ENCODE results near the gene PROX2. TPM values are rescaled to one million over a fixed set of nuclear protein-coding genes. Genes with fewer than 3 reads are reported as not detected.
A peak's percentile ranks its signal among the peaks of the same experiment; 100 is the strongest.

The PROX2 gene
- polyA plus RNA-seq, 1 donor (not counting 4 experiments of a cell fraction or from before 2014, with no cell fraction given), result not detected

DNA sequence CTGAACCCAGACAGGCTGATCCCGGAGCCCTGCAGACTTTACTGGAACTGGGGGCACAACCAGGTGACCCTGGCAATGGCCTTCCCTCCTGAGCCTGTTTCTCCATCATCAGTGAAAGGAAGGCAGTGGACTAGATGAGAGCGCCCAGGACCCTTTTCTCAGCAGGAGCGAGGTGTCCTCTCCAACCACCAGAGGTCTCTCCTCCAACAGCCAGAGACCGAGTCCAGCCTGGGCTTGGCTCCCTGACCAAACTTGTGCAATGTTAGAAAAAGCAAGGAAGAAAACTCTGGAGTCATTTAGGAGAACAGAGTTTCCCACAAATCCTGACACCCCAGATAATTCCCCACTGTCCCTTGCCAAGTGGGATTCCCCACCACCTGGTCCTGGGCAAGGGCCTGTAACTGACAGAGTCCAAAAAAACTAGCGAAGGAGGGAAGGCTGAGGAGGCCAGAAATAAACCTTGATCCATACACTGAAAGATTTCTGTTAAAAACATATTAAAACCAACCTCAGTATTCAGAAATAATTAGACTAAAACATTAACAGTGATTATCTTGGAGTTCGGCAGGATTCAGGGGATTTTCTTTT is 38.1 kb upstream of the PROX2 start:
- no peak overlapping the region for H3K27ac ChIP-seq (ENCODE audit: control insufficient read depth, insufficient read depth, low read length)

GRCh38 chr14:74913393-74913910 is 37.5 kb upstream of the PROX2 start:
- Histone ChIP-seq H3K27ac (ENCODE audit: control insufficient read depth, insufficient read depth, low read length) (no peak overlapping the region), H3K4me1 (ENCODE audit: control insufficient read depth, extremely low read depth, insufficient read depth, low read length) (peaks cover 13% of the 10 kb centered on the region), H2AFZ (ENCODE audit: control insufficient read depth, low read length) (no peak overlapping the region), H3K27me3 (ENCODE audit: control insufficient read depth, extremely low read depth, insufficient read depth, low read length) (no peaks in the 10 kb centered on the region), H4K20me1 (ENCODE audit: control insufficient read depth, extremely low read depth, insufficient read depth, low read length) (no peaks in the 10 kb centered on the region), H3K9me3 (ENCODE audit: control insufficient read depth, low read depth, low read length) (no peaks in the 10 kb centered on the region), H3K4me2 (ENCODE audit: control insufficient read depth, extremely low read depth, insufficient read depth, low read depth, low read length) (no peak overlapping the region), H3K9me1 (ENCODE audit: control insufficient read depth, extremely low read depth, insufficient read depth, low read length) (no peaks in the 10 kb centered on the region), H3K9ac (ENCODE audit: control insufficient read depth, extremely low read depth, insufficient read depth, low read length) (no peak overlapping the region), H3K4me3 (ENCODE audit: control insufficient read depth in 2 of 3, extremely low read depth in 1 of 3, insufficient read depth in 2 of 3, low read depth in 1 of 3, low read length in 3 of 3) (no peak overlapping the region), H3K36me3 (ENCODE audit: control insufficient read depth in 2 of 2, extremely low read depth in 1 of 2, insufficient read depth in 2 of 2, low read length in 2 of 2) (no peaks in the 10 kb centered on the region), H3K79me2 (ENCODE audit: control insufficient read depth, insufficient read depth, low read length) (no peaks in the 10 kb centered on the region)
- dilution Hi-C loops (cut with MboI; ENCODE audit: extremely low pct_ligation_motif_present, low sequenced_read_pairs), result no loop called here
- TF ChIP-seq EZH2 (IDR thresholded peaks at IDR 0.05; ENCODE audit: low read length), result no peak
- TF ChIP-seq, protein P1, sequence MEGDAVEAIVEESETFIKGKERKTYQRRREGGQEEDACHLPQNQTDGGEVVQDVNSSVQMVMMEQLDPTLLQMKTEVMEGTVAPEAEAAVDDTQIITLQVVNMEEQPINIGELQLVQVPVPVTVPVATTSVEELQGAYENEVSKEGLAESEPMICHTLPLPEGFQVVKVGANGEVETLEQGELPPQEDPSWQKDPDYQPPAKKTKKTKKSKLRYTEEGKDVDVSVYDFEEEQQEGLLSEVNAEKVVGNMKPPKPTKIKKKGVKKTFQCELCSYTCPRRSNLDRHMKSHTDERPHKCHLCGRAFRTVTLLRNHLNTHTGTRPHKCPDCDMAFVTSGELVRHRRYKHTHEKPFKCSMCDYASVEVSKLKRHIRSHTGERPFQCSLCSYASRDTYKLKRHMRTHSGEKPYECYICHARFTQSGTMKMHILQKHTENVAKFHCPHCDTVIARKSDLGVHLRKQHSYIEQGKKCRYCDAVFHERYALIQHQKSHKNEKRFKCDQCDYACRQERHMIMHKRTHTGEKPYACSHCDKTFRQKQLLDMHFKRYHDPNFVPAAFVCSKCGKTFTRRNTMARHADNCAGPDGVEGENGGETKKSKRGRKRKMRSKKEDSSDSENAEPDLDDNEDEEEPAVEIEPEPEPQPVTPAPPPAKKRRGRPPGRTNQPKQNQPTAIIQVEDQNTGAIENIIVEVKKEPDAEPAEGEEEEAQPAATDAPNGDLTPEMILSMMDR (optimal IDR thresholded peaks at IDR 0.05 in 1 of 3, IDR thresholded peaks at IDR 0.05 in 1 of 3, conservative IDR thresholded peaks at IDR 0.05 in 1 of 3; ENCODE audit: extremely low read depth in 1 of 3, insufficient read depth in 2 of 3, low read length in 3 of 3), result no peak
- DNase-seq (ENCODE audit: low read depth, low spot score) (no peak), FAIRE-seq (no peak)

More for the DNA sequence above, 38.1 kb upstream of the PROX2 start:
- Histone ChIP-seq H2AFZ (ENCODE audit: control insufficient read depth, low read length) (no peak overlapping the region), H3K9me3 (ENCODE audit: control insufficient read depth, low read depth, low read length) (no peaks in the 10 kb centered on the region), H3K9ac (ENCODE audit: control insufficient read depth, extremely low read depth, insufficient read depth, low read length) (no peak overlapping the region), H3K27me3 (ENCODE audit: control insufficient read depth, extremely low read depth, insufficient read depth, low read length) (no peaks in the 10 kb centered on the region), H3K79me2 (ENCODE audit: control insufficient read depth, insufficient read depth, low read length) (no peaks in the 10 kb centered on the region), H3K4me1 (ENCODE audit: control insufficient read depth, extremely low read depth, insufficient read depth, low read length) (peaks cover 13% of the 10 kb centered on the region), H3K4me2 (ENCODE audit: control insufficient read depth, extremely low read depth, insufficient read depth, low read depth, low read length) (no peak overlapping the region), H4K20me1 (ENCODE audit: control insufficient read depth, extremely low read depth, insufficient read depth, low read length) (no peaks in the 10 kb centered on the region), H3K9me1 (ENCODE audit: control insufficient read depth, extremely low read depth, insufficient read depth, low read length) (no peaks in the 10 kb centered on the region), H3K4me3 (ENCODE audit: control insufficient read depth in 2 of 3, extremely low read depth in 1 of 3, insufficient read depth in 2 of 3, low read depth in 1 of 3, low read length in 3 of 3) (no peak overlapping the region), H3K36me3 (ENCODE audit: control insufficient read depth in 2 of 2, extremely low read depth in 1 of 2, insufficient read depth in 2 of 2, low read length in 2 of 2) (no peaks in the 10 kb centered on the region)
- FAIRE-seq, result peak; percentile 96
- no peak for TF ChIP-seq EZH2 (IDR thresholded peaks at IDR 0.05; ENCODE audit: low read length)
- TF ChIP-seq, protein P1 (optimal IDR thresholded peaks at IDR 0.05 in 1 of 3, IDR thresholded peaks at IDR 0.05 in 1 of 3, conservative IDR thresholded peaks at IDR 0.05 in 1 of 3; ENCODE audit: extremely low read depth in 1 of 3, insufficient read depth in 2 of 3, low read length in 3 of 3), result peak; percentile 81 to 88 (median 86)
- dilution Hi-C loops (cut with MboI; ENCODE audit: extremely low pct_ligation_motif_present, low sequenced_read_pairs), result no loop called here
- no peak for DNase-seq (ENCODE audit: low read depth, low spot score)
